HCEC 1CT (cell line): ENCODE measurements around the gene TCF12.

Experiments used
- DNase-seq: peaks from one replicate; pipeline ENCODE4 v3.0.0-alpha.2; 2017

The TCF12 gene

DNA sequence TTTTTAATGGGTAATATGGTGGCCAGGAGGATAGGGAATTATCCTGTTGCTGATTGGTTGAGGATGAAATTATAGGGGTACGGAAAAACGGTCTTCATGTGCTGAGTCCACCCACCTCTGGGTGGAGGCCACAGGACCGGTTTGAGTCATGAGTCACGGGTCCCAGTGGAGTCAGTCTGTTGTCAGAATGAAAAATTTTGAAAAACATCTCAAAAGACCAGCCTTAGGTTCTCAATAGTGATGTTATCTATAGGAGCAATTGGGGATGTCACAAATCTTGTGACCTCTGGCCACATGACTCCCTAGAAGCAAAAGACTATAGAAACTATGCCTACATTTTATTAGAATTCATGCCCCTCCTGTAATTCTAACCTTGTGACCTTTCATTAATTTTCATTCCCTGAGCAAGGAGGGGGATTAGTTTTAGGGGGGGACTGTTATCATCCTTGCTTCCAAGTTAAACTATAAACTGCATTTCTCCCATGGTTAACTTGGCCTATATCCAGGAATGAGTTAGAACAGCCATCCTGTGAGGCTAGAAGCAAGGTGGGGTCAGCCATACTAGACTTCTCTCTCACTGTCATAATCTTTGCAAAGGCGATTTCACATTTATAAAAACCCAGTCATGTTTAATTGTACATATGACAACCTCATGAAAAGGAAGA lies 101.2 kb downstream of the TCF12 start:
- no peak for DNase-seq

GRCh38 chr15:57025264-57025926 lies 107.0 kb downstream of the TCF12 start:
- peak; percentile 78 for DNase-seq

- no peak for DNase-seq
Observed at GRCh38 chr15:57026016-57026592, 107.7 kb downstream of the TCF12 start.

GRCh38 chr15:57027596-57027995 lies 109.2 kb downstream of the TCF12 start:
- no peak for DNase-seq

GRCh38 chr15:57028176-57028575 lies 109.7 kb downstream of the TCF12 start:
- no peak for DNase-seq

DNA sequence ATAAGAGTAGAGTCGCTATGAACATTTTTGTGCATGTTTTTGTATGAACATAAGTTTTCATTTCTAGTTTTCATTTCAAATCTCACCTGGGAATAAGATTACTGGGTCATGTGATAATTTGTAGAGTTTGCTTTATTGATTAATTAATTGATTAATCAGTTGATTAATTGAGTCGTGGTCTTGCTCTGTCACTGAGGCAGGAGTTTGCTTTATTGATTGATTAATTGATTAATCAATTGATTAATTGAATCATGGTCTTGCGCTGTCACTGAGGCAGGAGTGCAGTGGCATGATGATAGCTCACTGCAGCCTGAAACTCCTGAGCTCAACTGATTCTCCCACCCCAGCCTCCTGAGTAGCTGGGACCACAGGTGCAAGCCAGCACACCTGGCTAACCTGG lies 111.6 kb downstream of the TCF12 start:
- DNase-seq, result no peak

GRCh38 chr15:57031082-57031481 lies 112.6 kb downstream of the TCF12 start:
- no peak for DNase-seq

GRCh38 chr15:57031605-57032004 lies 113.2 kb downstream of the TCF12 start:
- DNase-seq, result peak; percentile 43

GRCh38 chr15:57032338-57032737 lies 113.9 kb downstream of the TCF12 start:
- DNase-seq, result no peak

GRCh38 chr15:57033715-57034439 lies 115.4 kb downstream of the TCF12 start:
- no peak for DNase-seq

DNA sequence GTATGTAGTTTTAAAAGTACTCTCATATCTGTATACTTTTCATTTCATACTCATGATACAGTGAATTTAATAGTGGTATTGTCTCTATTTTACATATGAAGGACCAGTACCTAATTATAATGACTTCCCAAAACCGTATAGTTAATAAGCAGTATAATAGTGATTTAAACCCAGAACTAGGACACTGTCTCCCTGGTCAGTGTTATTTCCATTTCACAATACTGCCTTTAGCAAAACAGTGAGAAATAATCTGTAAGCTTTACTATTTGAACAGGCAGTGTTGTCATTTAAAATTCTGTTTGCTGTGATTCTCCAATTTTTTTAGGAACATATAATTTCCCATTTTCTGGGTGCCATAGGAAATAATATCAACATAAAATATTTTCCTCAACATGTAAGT lies 116.2 kb downstream of the TCF12 start:
- no peak for DNase-seq

DNA sequence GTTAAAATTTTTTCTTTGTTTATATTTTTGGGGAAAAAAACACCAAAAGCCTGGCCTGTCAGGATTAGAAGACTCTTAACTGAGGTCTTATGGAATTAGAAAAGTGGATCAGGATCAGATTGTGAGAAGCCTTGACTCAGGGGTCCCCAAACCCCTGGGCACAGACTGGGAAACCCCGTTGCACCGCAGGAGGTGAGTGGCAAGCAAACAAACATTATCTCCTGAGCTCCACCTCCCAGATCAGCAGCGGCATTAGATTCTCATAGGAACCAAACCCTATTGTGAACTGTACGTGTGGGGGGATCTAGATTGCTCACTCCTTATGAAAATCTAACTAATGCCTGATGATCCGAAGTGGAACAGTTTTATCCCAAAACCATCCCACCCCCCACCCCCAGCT lies 117.2 kb downstream of the TCF12 start:
- DNase-seq, result no peak

- DNase-seq, result no peak
Observed at GRCh38 chr15:57036352-57036751, 117.9 kb downstream of the TCF12 start.

DNA sequence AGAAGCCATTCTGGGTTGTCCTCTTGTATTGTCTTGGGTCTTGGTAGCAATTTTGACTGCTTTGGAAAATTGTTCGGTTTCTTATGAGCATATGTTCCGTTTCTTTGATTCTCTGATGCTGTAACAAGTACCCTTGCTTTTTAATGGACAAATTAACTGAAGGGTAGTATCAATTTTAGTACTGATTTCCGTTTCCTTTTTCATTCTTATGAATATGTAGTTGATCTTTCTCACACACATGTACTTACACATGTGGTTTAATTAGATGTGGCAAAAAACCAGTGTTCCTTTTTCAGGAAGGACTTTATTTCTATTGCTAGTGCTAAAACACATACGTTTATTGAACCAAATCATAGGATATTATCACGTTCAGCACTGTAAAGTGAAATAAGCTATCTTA lies 119.1 kb downstream of the TCF12 start:
- no peak for DNase-seq

GRCh38 chr15:57038040-57038439 lies 119.6 kb downstream of the TCF12 start:
- DNase-seq, result no peak

DNA sequence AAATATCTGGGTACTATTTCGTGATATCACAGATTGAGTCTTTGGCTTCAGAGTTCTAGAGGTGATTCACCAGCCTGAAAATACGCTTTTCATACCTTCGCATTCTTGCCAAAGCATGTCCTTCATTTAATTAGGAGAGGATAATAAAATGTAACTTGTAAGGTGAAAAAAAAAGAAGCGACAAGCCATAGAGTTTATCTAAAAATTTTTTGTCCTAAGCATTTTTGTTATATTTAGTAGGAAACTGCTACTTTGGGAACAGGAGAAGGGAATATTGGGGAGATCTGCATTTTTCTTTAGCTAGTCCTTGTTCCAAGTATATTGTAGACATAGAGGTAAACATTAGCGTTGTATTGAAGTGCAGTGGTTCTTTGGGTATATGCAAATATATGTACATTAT lies 120.1 kb downstream of the TCF12 start:
- no peak for DNase-seq

DNA sequence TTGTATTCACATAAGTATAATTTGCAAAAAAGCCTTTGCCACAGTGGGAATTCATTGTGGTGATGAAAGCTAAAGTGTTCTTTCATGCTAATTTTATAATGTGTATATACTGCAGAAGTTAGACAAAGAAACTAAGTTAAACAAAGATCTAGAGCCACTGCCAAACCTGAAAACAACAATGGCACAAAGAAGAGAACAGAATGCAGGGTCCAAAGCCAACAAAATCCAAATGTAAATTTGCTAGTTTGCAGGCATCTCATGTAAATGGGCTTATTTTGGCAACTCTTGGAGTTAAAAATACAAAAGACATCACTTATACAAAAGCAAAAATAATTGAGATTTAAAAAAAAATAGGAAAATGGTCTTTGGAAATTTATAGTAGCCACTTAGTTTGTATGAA lies 123.0 kb downstream of the TCF12 start:
- DNase-seq, result no peak

DNA sequence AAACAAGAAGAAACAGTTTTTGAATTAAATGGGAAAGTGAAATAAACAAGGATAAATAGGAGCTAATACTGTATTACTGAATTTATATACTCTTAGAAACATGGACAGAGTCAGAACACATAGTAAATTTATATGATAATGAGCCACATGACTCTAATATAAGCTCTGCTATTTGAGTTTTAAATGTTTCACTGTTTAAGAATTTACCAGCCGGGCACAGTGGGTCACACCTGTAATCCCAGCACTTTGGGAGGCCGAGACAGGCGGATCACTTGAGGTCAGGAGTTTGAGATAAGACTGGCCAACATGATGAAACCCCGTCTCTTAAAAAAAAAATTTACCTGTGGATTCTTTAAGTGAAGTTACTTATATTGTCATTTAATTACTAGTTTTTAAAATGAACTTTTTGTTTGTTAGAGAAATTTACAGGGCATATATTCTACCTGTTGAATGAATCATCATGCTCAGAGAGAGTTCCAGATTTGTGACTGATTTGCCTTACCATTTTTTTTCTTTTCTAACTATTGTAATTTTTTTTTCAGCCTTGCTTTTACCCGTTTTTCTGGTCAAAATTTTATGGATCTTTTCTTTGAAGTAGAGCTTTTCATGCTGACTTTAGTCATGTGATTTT lies 125.7 kb downstream of the TCF12 start:
- DNase-seq, result no peak

DNA sequence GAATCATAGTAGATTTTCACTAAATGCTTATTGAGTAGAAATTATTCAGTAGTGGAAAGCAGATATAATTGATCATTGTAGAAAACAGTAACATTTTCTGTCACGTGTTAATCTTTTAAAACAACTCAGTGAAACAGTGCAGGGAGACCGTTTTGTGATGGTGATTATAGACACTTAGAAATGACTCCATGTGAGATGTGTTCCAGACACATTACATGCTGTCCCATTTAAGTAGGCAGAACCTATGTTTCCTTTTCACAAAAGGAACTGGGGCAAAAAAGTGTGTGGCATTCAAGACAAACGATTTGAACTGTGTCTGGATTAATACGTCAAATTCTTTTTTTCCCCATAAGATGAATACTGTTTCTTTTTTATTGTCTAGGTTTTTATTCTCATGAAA lies 126.5 kb downstream of the TCF12 start:
- no peak for DNase-seq

DNA sequence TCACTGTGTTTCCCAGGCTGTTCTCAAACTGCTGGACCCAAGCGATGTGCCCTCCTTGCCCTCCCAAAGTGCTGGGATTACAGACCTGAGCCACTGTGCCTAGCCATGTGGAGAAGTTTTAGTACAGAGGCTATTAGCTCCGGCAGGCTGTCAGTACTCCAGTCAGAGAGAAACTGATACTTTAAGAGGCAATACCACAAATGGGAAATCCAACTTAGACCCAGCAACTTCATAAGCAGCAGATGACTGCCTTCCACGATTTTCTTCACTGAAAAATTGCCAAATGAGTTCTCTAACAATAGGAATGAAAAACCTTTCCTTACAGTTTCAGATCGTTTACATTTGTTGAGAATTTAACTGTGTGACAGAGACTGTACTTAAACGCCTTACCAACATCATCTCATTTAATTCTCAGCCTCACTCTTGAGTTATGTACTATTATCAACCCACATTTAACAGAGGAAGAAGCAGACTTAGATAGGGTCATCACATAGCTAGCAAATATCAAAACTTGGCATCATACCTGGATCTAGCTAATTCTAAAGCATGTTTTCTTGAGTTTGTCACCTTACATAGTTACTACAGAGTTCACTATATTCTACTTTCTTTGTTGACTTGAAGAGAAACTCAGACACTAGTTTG lies 127.4 kb downstream of the TCF12 start:
- no peak for DNase-seq

DNA sequence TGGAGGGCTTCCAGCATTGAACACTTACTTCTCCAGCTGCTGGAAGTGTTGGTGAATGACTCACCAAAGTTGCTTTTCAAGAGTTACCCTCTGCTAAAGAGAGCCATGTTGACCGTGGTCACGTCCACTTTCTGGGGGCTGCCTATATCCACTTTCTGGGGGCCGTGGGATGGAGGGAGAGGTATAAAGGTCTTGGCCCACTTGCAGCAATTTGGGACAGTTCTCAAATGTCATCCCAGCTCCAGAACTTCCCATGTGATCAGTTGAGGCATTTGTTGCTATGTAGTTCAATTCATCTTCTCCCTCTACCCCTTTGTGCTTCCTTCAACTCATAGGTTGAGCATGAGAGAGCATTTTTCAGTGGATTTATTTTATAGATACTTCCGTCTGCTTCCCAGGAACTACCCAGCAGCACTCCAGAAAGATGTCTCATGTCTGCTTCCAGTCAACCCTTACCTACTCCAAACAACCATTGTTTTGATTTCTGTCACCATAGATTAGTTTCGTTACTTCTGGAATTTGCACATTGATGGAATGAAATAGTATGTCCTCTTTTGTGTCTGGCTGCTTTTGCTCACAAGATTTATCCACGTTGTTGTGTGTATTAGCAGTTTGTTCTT lies 130.6 kb downstream of the TCF12 start:
- no peak for DNase-seq

DNA sequence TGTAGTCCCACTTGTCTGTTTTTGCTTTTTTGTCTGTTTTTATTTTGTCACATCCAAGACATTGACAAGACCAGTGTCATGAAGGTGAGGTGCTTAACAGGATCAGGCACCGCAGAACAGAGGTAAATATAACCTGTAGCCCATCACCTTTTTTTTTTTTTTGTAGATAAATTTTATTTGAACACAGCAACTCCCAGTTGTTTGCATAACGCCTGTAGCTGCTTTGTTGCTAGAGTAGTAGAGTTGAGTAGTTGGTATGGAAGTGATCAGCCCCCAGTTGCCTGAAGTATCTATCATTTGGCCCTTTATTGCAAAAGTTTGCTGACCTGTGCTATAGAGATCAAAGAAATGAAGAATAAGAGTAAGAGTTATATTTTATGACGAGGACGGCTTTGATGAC lies 135.0 kb downstream of the TCF12 start:
- no peak for DNase-seq
